ENCODE results near the gene NET1.

DNA sequence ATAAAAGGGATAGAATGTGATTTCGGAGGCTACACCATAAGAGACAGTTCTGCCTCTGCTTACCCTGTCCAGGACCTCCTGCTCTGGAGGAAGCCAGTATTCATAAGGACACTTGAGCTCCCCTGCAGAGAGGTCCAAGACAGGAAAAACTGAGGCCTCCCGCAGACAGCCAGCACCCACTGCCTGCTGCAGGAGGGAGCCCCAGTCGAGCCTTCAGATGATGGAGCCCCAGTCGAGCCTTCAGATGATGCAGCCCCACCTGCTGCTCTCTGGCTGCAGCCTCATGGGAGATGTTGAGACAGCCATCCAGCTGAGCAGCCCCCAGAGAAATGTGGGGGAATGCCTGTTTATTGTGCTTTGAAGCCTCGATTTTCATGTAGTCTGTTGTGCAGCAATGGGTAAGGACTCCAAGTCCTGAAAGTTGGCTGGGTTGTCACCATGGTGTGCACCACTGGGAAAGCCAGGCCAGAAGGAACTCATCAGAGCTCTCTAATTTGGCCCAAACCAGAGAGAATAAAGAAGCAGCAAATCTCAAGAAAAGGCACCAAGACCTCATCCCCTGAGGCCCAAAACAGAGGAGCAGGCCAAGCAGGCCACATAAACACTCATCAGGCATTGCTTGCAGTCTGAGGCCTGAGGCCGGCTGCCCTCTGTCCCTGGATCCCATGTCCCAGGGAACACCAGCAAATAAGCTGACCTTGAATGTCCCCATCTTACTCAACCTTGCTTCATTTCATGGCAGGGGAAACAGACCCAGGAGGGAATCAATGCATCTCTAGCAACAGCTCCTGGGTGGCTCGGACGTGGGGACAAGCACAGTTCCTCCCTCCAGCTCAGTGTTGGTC is 56.1 kb downstream of the NET1 start:
- TF ChIP-seq, protein P1, sequence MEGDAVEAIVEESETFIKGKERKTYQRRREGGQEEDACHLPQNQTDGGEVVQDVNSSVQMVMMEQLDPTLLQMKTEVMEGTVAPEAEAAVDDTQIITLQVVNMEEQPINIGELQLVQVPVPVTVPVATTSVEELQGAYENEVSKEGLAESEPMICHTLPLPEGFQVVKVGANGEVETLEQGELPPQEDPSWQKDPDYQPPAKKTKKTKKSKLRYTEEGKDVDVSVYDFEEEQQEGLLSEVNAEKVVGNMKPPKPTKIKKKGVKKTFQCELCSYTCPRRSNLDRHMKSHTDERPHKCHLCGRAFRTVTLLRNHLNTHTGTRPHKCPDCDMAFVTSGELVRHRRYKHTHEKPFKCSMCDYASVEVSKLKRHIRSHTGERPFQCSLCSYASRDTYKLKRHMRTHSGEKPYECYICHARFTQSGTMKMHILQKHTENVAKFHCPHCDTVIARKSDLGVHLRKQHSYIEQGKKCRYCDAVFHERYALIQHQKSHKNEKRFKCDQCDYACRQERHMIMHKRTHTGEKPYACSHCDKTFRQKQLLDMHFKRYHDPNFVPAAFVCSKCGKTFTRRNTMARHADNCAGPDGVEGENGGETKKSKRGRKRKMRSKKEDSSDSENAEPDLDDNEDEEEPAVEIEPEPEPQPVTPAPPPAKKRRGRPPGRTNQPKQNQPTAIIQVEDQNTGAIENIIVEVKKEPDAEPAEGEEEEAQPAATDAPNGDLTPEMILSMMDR (IDR thresholded peaks at IDR 0.05) = no peak
- TF ChIP-seq POLR2A (IDR thresholded peaks at IDR 0.05) = no peak

Measured in lower leg skin (tissue), 3 donors.